NCI-H345 treated with DMSO at 0.1 percent for 48 hours (cell line): Measurements from ENCODE around the gene SLC25A47.
A peak's percentile ranks its signal among the peaks of the same experiment; 100 is the strongest.
"Not testable (repeated sequence)": the region's sequence is repeated elsewhere in the genome, so short reads cannot be mapped to it uniquely, and the experiment has no call there.

Experiments
- DNase-seq: peaks from one replicate; lab custom pipeline; 2025; ENCODE audit not compliant: unreplicated experiment; lab: John Stamatoyannopoulos, UW

SLC25A47 gene

DNA sequence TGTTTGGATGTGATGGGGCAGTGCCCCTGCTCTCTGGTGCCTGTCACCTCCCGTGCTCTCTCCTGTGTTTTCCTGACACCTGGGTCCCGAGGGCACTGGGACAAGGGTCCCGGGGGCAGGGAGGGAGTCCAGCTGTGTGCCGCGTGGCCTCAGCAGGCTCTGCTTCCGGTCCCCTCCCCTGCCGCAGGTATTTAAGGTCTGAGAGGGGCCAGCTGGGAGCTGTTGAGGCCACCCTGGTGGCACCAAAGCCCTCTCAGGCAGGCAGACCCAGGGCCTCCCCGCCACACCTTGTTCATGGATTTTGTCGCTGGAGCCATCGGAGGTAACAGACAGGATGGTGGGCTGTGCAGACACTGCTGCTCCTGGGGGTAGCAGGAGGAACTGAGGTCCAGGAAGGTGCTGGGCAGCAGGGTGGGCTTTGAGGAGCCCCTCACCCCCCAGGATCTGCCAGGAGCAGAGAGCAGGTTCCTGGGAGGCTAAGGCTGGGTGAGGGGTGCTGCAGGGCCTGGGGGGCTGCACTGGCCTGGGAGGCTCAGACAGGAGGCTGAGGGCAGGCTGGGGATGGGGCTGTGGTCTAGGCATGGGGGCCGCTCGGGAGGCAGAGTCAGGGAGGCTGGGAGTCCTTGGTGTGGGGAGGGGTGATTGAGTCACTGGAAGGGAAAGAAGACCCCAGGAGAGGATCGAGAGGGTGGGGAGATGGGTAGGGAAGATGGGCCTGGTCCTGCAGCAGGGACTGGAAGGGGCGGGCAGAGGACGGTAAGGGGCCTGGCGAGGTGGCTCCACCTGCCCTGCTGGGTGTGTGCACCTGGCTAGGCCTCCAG, at the start of gene SLC25A47:
Gene SLC25A47 (plus strand): TSS at position 219 of the 821 bp plus-strand sequence. CDS start 76 bp downstream, at position 295.
- DNase-seq = no peak

- DNase-seq = no peak
Observed at GRCh38 chr14:100274250-100274649, 48.9 kb upstream of the SLC25A47 start.

- no peak for DNase-seq
Observed at GRCh38 chr14:100275214-100275613, 47.9 kb upstream of the SLC25A47 start.

- DNase-seq = no peak
Observed at GRCh38 chr14:100278702-100279101, 44.4 kb upstream of the SLC25A47 start.

GRCh38 chr14:100279133-100279532, 44.0 kb upstream of the SLC25A47 start:
- no peak for DNase-seq

DNA sequence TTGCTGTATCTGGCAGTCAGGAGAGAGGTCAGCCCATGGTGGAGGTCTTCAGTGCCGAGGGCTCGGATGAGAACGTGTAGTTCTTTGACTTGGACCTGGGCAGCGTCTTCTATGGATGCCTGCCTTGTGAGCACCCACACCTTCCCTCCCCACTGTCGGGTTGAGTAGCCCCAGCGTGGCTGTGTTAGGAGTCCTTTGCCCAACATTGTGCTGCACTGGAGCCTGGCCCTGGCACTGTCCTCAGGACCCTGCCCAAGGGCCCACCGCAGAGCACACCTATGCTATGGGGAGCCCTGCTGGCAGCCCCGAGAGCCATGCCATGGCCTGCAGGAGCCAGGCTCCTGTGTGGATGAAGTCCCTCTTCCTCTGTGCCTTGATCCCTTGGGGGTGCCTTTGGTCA, 43.6 kb upstream of the SLC25A47 start:
- no peak for DNase-seq

DNA sequence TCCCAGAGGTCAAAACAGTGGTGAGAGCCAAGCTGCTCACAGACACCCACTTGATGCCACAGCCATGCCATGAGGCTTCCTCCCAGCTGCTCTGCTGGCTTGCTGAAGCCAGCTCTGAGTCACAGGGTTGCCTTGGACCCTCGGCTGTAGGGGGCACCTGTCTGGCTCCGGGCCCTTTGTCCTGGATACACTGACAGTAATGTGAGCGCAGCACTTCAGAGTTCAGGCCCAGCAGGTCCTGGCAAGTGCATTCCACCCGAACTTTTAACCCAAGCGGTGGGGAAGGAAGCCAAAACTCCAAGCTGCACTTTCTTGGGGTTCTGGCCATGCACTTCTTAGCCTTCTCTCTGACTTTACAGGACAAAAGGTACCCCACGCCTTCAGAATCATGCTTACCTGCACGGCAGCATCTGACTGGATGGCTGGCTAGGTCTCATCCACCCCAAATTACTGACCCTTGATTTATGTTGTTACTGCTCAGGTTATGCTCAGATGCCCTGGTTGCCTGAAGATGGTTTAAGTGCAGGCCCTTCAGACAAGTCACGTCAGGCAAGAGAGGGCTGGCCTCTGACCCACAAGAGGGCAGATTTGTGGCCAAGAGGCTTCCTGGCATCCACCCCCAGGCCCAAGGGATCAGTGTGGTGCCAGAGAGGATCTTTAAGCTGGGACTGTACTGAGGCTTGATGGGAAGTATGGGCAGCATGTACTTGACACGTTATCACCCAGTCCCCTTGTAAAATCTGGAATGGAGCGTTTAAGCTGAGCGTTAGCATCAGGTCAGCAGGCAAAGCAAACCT, 41.7 kb upstream of the SLC25A47 start:
- DNase-seq = no peak

DNA sequence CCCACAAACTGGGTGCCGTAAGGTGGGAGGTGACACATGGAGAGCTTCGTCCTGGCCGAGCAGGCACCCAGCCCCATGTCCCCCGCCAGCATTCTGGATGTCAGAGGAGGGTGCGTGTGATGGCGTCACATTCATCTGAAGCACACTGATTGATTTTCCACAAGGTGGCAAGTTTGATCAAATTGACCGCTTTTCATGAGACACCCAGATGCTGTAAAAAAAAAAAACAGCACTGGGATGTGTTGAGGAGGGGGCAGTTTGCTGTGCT, 41.1 kb upstream of the SLC25A47 start:
- DNase-seq = no peak

DNA sequence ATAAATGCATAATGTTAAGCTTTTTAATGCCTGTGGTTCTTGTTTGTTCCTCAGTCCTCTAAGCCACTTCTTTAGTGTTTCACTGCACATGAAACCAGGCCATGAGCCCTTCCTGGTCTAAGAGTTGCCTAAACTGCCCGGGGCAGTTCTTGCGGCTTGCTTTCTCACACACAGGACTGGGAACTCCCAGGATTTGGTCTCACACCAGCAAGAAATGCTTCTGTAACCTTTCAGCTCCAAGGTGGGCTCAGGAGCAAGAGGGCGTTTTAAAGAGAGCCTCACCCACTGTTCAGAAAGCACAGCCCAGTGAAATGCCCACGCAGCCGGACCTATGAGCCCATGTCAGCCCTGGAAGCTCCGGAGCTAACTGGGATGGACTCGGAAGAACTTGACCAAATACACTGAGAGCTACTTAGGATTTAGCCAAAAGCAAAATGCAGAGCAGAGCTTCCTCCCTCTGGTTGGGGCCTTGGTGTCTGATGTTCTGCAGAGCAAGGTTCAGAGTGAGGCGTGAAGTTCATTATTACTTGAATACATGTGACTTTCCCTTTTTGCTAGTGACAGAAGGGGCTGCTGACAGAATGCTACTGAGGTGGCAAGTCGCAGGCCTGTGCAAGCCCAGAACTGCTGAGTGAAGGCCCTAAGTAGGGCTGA, 40.2 kb upstream of the SLC25A47 start:
- no peak for DNase-seq

GRCh38 chr14:100283436-100283835, 39.7 kb upstream of the SLC25A47 start:
- not testable (repeated sequence) for DNase-seq

GRCh38 chr14:100283984-100284881, 38.9 kb upstream of the SLC25A47 start:
- no peak for DNase-seq

DNA sequence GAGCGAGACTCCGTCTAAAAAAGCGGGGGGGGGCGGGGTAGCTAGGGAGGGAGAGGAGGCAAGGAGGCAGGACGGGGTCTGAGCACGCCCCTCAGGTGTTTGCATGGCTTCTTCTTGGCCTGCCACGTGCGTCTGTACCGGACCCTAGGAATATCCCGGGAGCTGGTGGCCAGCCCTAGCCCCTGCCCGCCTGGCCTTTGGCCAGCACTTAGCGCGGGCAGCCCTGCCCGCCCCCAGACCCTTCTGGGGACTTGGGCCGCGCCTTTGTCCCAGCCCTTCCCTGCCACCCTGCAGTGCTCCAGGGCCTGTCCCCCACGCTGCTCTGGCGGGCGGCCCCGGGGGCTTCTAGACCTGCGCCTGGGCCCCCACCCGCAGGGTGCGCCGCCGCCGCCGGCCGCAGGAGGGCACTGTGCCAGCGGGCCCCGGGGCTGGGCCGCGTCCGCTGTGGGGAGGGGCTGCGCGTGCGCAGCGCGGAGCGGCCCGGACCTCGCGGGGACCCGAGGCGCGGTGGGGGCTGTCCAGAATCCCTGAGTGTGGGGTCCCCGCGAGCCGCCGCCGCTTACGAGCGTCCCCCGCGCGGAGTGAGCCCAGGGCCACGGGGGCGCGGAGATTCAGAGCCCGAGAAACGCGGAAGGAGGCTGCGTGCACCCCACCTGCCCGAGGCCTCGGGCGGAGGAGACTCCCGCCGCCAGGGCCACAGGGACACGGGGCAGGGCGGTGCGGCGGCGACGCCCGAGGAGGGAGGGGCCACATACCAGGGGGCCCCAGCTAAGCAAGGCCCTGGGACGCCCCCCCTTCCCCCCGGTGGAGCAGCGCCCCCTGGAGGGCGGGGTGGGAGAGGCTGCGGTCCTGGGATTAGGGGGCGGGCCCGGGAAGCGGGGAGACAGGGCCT, 37.9 kb upstream of the SLC25A47 start:
- peak; percentile 40 for DNase-seq

DNA sequence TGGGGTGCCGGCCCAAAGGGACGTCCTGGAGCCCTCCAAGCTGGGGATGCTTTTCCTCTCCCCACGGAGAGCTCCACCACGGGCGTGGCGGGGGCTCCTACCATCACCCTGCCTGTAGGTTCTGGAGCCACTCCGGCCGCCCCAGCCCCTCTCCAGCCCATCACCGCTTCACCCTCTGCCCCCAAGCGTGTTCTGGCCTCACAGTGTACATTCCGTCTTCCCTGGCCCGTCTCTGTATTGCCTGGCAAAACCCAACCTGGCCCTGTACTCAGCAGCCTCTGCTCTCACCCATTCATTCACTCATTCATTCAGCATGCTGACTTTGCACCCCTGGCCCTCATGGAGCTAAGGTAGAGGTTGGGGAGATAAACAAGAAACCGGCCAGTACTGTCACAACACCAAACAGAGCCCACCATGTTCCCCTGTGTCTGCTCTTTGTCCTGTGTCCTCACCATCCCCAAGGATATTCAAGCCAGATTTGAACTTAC, 37.2 kb upstream of the SLC25A47 start:
- DNase-seq = no peak

DNA sequence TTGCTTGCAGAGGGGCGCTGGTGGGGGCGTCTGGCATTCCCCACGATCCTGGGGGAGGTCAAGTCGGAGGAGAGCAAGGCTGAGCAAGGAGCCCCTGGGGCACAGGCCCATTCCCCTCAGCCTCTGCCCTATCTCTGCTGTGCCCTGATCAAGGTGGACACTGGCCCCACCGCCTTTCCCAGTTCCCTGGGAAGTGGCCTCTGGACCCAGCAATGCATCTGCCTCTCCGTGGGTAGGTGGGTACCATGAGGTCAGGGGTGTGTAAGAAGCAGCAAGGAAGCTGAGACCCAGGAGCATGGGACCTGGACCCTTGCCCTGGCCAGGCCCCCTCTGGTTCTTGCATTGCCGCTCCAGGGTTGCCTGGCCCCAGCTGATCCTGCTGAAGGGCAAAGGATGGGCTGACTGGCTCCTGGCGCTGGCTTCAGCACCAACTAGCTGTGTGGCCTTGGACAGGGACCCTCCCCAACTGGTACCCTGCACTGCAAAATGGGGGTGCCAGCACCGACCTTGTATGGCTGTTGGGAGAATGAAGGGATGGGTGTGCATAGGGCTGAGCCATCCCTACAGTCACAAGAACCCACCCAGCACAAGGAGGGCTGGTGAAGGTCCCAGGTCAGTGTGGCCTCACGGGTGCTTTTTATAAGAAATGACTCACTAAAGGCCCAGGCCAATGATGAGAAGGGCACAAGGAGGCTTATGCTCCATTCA, 36.5 kb upstream of the SLC25A47 start:
- no peak for DNase-seq

DNA sequence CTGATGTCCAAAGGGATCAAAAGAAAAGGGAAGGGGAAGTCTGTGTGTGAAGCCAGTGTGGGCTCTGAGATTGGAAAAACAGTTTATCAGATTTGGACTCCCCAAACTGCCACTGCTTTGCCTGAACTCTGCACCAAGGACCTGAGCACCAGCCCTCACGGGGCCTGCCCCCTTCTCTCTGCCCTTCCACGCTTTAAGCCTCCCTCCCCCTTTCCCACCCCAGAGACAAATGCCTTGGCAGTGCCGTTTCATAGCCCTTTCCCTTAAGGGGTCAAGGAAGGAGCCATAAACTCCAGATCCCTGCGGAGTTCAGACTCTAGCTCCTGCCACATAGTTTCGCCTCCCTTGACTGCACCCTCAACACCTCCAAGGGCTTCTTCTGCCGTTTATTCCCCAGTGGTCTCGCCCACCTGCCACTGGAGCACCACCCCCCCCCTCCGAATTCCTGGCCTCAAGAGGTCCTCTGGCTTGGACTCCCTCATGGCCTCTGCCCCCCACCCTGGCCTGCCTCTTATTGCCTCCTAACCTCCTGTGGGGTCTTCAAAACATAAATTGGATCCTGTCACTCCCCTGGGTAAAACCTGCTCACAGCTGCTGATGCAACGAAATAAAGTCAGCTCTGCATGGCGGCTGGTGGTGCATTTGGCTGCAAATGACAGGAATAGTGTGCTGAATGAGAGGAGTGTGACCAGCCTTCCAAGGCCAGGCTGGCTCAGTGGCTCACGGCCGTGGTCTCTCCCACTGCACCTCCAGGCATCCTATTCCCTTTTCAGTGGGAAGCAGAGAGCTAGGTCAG, 35.7 kb upstream of the SLC25A47 start:
- no peak for DNase-seq

DNA sequence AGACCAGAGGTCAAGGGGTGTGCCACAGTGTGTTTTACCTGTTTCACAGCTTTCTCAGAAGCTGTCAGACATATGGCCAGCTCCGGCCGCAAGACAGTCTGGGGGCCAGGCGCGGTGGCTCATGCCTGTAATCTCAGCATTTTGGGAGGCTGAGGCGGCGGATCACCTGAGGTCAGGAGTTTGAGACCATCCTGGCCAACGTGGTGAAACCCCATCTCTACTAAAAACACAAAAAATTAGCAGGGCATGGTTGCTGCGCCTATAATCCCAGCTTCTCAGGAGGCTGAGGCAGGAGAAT, 35.2 kb upstream of the SLC25A47 start:
- not testable (repeated sequence) for DNase-seq

GRCh38 chr14:100288382-100289185, 34.6 kb upstream of the SLC25A47 start:
- no peak for DNase-seq
